ENCODE results near the gene FERMT3. TPM values are rescaled to one million over a fixed set of nuclear protein-coding genes. Genes with fewer than 3 reads are reported as not detected.

Gene FERMT3
- total and polyA plus RNA-seq, 2 of the 13 experiments (the other 11 are each of a cell fraction or from before 2014, with no cell fraction given): 0.29 TPM; not detected in 1

GRCh38 chr11:64185693-64186491, 20.6 kb upstream of the FERMT3 start, which contains the start of gene STIP1 (continued):
- no peak for TF ChIP-seq ZBTB4 (CRISPR knock-in tag; IDR thresholded peaks at IDR 0.05; ENCODE audit: borderline replicate concordance)
- TF ChIP-seq, protein P1, sequence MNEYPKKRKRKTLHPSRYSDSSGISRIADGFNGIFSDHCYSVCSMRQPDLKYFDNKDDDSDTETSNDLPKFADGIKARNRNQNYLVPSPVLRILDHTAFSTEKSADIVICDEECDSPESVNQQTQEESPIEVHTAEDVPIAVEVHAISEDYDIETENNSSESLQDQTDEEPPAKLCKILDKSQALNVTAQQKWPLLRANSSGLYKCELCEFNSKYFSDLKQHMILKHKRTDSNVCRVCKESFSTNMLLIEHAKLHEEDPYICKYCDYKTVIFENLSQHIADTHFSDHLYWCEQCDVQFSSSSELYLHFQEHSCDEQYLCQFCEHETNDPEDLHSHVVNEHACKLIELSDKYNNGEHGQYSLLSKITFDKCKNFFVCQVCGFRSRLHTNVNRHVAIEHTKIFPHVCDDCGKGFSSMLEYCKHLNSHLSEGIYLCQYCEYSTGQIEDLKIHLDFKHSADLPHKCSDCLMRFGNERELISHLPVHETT (CRISPR knock-in tag; conservative IDR thresholded peaks at IDR 0.05): peak; percentile 83
- TF ChIP-seq, protein P2, sequence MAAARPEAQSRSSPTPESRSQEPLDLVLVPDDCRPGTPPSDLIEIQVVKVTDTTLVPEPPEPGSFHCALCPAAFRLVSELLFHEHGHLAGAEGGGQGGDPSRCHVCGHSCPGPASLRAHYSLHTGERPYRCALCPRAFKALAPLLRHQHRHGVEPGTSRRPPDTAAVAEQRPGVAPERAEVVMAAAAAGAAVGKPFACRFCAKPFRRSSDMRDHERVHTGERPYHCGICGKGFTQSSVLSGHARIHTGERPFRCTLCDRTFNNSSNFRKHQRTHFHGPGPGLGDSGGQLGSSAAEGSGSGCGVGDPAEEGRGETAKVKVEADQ (CRISPR knock-in tag; IDR thresholded peaks at IDR 0.05; ENCODE audit: borderline replicate concordance): no peak
- no peak for TF ChIP-seq ZNF556 (CRISPR knock-in tag; IDR thresholded peaks at IDR 0.05; ENCODE audit: borderline replicate concordance)
- TF ChIP-seq ZNF7 (CRISPR knock-in tag; IDR thresholded peaks at IDR 0.05): no peak
- TF ChIP-seq ZHX1 (CRISPR knock-in tag; IDR thresholded peaks at IDR 0.05; ENCODE audit: low read depth): 0 out of 2 replicates have a peak, but pooled peaks have one; percentile 41
- TF ChIP-seq ZNF205 (CRISPR knock-in tag; IDR thresholded peaks at IDR 0.05): peak; percentile 79
- TF ChIP-seq MZF1 (CRISPR knock-in tag; IDR thresholded peaks at IDR 0.05; ENCODE audit: borderline replicate concordance): no peak
- TF ChIP-seq RNF219 (CRISPR knock-in tag; IDR thresholded peaks at IDR 0.05): no peak; the same call in 1 of the 2 replicates
- TF ChIP-seq HHEX (CRISPR knock-in tag; IDR thresholded peaks at IDR 0.05): no peak
- TF ChIP-seq, protein P3, sequence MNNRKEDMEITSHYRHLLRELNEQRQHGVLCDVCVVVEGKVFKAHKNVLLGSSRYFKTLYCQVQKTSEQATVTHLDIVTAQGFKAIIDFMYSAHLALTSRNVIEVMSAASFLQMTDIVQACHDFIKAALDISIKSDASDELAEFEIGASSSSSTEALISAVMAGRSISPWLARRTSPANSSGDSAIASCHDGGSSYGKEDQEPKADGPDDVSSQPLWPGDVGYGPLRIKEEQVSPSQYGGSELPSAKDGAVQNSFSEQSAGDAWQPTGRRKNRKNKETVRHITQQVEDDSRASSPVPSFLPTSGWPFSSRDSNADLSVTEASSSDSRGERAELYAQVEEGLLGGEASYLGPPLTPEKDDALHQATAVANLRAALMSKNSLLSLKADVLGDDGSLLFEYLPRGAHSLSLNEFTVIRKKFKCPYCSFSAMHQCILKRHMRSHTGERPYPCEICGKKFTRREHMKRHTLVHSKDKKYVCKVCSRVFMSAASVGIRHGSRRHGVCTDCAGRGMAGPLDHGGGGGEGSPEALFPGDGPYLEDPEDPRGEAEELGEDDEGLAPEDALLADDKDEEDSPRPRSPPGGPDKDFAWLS (CRISPR knock-in tag; IDR thresholded peaks at IDR 0.05; ENCODE audit: borderline replicate concordance): no peak
- no peak for TF ChIP-seq ERF (CRISPR knock-in tag; IDR thresholded peaks at IDR 0.05)
- no peak for TF ChIP-seq MAFF (IDR thresholded peaks at IDR 0.05; ENCODE audit: low read depth, low read length)
- no peak for TF ChIP-seq REXO4 (CRISPR knock-in tag; IDR thresholded peaks at IDR 0.05; ENCODE audit: borderline replicate concordance)
- TF ChIP-seq NFYC (CRISPR knock-in tag; IDR thresholded peaks at IDR 0.05): peak; percentile 97
- no peak for TF ChIP-seq KDM4B (CRISPR knock-in tag; IDR thresholded peaks at IDR 0.05)
